Nephron progenitor cell (in vitro differentiated cells): ENCODE results near the gene PALLD.
A peak's percentile ranks its signal among the peaks of the same experiment; 100 is the strongest.
"Not testable (repeated sequence)": the region's sequence is repeated elsewhere in the genome, so short reads cannot be mapped to it uniquely, and the experiment has no call there.

Experiments
- DNase-seq: peaks from one replicate; pipeline ENCODE4 v3.0.0; 2021
- H3K27ac Mint-ChIP-seq: 2 replicates; pipeline ENCODE4 v1.8.0; 2021; ENCODE audit warnings: mild to moderate bottlenecking, moderate library complexity, mixed read lengths
- H3K27me3 Mint-ChIP-seq: 2 replicates; pipeline ENCODE4 v1.8.0; 2021; ENCODE audit warnings: mild to moderate bottlenecking, low read depth, mixed read lengths; ENCODE audit not compliant: poor library complexity
- H3K36me3 Mint-ChIP-seq: 2 replicates; pipeline ENCODE4 v1.8.0; 2021; ENCODE audit warnings: low read depth, mixed read lengths
- H3K4me1 Mint-ChIP-seq: 2 replicates; pipeline ENCODE4 v1.8.0; 2021; ENCODE audit warnings: mixed read lengths
- H3K4me3 Mint-ChIP-seq: 2 replicates; pipeline ENCODE4 v1.8.0; 2021; ENCODE audit warnings: mild to moderate bottlenecking, moderate library complexity, mixed read lengths
- H3K9me3 Mint-ChIP-seq: 2 replicates; pipeline ENCODE4 v1.8.0; 2021; ENCODE audit warnings: mild to moderate bottlenecking, moderate library complexity, mixed read lengths
- TF ChIP-seq, protein P1 (sequence below): fragments of 200-600 bp; sonication (generic); IDR thresholded peaks from 2 replicates; pipeline ENCODE4 v1.5.0; 2021; ENCODE audit warnings: antibody characterized with exemption

Gene PALLD

DNA sequence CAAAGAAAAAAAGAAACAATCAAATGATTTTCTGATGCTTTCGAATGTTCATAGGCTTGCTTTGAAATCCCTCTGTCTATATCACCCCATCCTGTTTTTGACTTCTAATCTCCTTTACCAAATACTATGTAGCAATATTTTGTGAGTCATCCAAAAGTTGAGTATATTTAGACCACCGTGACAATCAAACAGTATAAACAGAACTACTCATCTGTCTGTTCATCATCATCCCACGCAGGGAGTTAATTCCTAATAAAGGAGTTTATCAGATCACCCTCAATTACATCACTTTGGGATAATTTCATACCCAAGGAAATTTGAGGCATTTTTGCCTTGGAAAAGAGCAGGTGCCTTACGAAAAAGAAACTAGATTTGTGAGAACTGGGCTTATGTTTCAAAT is 300.3 kb downstream of the PALLD start:
- H3K4me3 Mint-ChIP-seq = no peak overlapping the region
- H3K4me1 Mint-ChIP-seq = peaks cover 6% of the 10 kb centered on the region
- DNase-seq = no peak
- peaks cover 3% of the 10 kb centered on the region for H3K27me3 Mint-ChIP-seq
- no peaks in the 10 kb centered on the region for H3K9me3 Mint-ChIP-seq
- TF ChIP-seq, protein P1, sequence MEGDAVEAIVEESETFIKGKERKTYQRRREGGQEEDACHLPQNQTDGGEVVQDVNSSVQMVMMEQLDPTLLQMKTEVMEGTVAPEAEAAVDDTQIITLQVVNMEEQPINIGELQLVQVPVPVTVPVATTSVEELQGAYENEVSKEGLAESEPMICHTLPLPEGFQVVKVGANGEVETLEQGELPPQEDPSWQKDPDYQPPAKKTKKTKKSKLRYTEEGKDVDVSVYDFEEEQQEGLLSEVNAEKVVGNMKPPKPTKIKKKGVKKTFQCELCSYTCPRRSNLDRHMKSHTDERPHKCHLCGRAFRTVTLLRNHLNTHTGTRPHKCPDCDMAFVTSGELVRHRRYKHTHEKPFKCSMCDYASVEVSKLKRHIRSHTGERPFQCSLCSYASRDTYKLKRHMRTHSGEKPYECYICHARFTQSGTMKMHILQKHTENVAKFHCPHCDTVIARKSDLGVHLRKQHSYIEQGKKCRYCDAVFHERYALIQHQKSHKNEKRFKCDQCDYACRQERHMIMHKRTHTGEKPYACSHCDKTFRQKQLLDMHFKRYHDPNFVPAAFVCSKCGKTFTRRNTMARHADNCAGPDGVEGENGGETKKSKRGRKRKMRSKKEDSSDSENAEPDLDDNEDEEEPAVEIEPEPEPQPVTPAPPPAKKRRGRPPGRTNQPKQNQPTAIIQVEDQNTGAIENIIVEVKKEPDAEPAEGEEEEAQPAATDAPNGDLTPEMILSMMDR = no peak
- H3K36me3 Mint-ChIP-seq = peaks cover 15% of the 10 kb centered on the region
- no peak overlapping the region for H3K27ac Mint-ChIP-seq

DNA sequence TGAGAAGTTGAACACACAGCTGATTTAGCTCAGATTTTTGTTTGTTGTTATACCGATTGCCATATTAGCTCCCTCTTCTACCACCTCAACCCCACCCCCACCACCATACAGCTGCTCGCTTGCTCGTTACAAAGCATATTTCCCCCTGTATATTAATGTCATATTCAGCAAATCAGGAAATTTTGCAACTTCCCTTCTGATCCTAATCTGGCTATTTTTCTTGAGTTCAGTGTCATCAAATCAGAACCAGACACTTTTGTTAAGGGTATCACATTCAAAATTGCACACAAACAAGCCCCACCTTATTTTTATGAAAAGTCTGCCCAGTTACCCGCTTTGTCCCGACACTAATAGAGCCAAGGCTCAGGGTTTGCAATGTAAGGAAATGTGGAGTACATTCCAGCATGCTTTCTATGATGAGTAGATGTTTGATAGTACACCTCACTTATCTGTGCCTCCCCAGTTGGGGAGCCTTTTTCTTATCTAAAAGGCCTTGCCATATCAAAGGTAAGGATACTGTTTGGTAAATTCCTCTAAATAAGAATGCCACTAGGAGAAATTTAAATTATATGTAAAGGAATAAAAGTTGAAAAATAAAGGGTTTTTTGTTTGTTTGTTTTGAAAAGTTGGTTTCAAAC is 301.0 kb downstream of the PALLD start:
- DNase-seq = no peak
- peaks cover 17% of the 10 kb centered on the region for H3K36me3 Mint-ChIP-seq
- no peak overlapping the region for H3K27ac Mint-ChIP-seq
- TF ChIP-seq, protein P1 = no peak
- peaks cover 7% of the 10 kb centered on the region for H3K4me1 Mint-ChIP-seq
- peaks cover 3% of the 10 kb centered on the region for H3K27me3 Mint-ChIP-seq
- no peaks in the 10 kb centered on the region for H3K9me3 Mint-ChIP-seq
- H3K4me3 Mint-ChIP-seq = no peak overlapping the region

DNA sequence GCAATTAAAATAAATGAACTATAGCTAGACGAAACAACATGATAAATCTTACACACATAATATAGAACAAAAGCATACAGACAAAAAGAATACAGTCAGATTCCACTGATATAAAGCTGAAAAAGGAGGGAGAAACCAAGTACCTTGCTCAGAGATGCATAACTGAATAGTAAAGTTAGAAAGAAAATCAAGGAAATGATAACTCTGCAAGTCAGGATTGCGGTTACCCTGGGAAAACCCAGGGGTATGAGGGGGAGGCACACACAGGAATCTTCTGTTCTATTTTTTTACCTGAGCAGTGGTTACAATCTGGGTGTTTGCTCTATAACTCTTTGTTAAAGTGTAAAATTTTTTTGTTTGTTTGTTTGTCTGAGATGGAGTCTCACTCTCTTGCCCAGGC is 304.1 kb downstream of the PALLD start:
- no peak overlapping the region for H3K4me3 Mint-ChIP-seq
- DNase-seq = no peak
- H3K9me3 Mint-ChIP-seq = no peaks in the 10 kb centered on the region
- H3K27ac Mint-ChIP-seq = peak overlapping the region; percentile 33
- TF ChIP-seq, protein P1 = no peak
- no peaks in the 10 kb centered on the region for H3K27me3 Mint-ChIP-seq
- H3K4me1 Mint-ChIP-seq = peaks cover 19% of the 10 kb centered on the region
- H3K36me3 Mint-ChIP-seq = peaks cover 9% of the 10 kb centered on the region

DNA sequence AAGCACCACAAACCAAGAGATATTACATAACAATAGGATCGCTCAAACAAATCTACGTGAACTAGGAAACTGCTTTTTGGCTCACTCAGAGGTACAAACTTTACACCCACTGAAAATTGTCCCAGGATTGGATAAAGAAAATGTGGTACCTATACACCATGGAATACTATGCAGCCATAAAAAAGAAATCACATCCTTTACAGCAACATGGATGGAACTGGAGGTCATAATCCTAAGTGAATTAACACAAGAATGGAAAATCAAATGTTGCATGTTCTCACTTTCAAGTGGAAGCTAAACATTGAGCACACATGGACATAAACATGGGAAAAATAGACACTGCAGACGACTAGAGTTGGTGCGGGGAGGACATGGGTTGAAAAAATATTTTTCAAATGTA is 305.4 kb downstream of the PALLD start:
- Mint-ChIP-seq H3K9me3 (no peaks in the 10 kb centered on the region), H3K4me3 (no peak overlapping the region), H3K4me1 (peaks cover 24% of the 10 kb centered on the region), H3K27me3 (no peaks in the 10 kb centered on the region), H3K27ac (no peak overlapping the region), H3K36me3 (peaks cover 19% of the 10 kb centered on the region)
- TF ChIP-seq, protein P1 = no peak
- DNase-seq = no peak

DNA sequence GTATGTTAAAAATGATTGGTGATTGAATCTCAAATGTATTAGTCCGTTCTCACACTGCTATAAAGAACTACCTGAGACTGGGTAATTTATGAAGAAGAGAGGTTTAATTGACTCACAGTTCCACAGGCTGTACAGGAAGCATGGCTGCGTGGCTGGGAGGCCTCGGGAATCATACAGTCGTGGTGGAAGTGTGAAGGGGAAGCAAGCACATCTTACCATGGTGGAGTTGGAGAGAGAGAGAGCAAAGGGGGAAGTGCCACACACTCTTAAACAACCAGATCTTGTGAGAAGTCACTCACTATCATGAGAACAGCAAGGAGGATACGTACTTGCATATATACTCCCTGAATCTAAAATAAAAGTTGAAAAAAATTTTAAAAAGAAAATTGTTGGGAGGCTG is 306.2 kb downstream of the PALLD start:
- Mint-ChIP-seq H3K4me1 (peaks cover 24% of the 10 kb centered on the region), H3K36me3 (peaks cover 19% of the 10 kb centered on the region), H3K27ac (peak overlapping the region; percentile 78)
- not testable (repeated sequence) for DNase-seq, H3K27me3 Mint-ChIP-seq, H3K4me3 Mint-ChIP-seq, H3K9me3 Mint-ChIP-seq

DNA sequence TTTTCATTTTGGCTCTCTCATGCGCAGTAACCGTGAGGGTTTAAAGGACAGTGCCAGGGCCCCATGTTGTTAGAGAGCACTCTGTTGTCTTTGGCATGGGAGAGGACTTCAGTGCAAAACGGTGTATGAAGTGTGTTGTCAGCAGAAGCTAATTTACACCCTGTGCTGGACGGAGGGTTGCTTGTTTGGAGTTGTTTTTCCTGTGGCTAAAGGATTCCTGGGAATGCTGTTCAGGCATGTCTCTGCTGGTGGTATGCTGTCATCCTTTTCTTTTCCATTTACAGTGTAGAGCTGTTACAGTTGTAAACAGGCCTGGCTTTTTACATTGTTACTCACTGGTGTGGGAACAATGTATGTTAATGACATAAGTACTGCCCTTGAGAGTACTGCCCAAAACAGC is 306.9 kb downstream of the PALLD start:
- Mint-ChIP-seq H3K36me3 (peaks cover 19% of the 10 kb centered on the region), H3K4me3 (no peak overlapping the region), H3K9me3 (no peaks in the 10 kb centered on the region), H3K27me3 (no peaks in the 10 kb centered on the region), H3K4me1 (peaks cover 24% of the 10 kb centered on the region), H3K27ac (peak overlapping the region; percentile 78)
- TF ChIP-seq, protein P1 = no peak
- DNase-seq = peak; percentile 12
